ENCODE measurements around the gene CPNE6. TPM values are rescaled to one million over a fixed set of nuclear protein-coding genes. Genes with fewer than 3 reads are reported as not detected.

The CPNE6 gene
- total RNA-seq, 1 donor from 2014 or later = not detected

- ATAC-seq (no peak), DNase-seq (no peak)
- intact Hi-C loops (cut with micrococcal nuclease) = no loop called here
Measured at GRCh38 chr14:24066496-24067132, 4.7 kb upstream of the CPNE6 start.

GRCh38 chr14:24067133-24068082 lies 4.0 kb upstream of the CPNE6 start:
- ATAC-seq (no peak), DNase-seq (no peak)
- intact Hi-C loops (cut with micrococcal nuclease) = no loop called here

GRCh38 chr14:24068711-24069410 lies 2.5 kb upstream of the CPNE6 start:
- DNase-seq = no peak
- ATAC-seq = no peak
- intact Hi-C loops (cut with micrococcal nuclease) = no loop called here

- DNase-seq (no peak), ATAC-seq (no peak)
- intact Hi-C loops (cut with micrococcal nuclease) = no loop called here
Measured at GRCh38 chr14:24069411-24069735, 2.0 kb upstream of the CPNE6 start.

- DNase-seq (no peak), ATAC-seq (no peak)
- intact Hi-C loops (cut with micrococcal nuclease) = no loop called here
Measured at GRCh38 chr14:24070285-24071143, 848 bp upstream of the CPNE6 start.

- intact Hi-C loops (cut with micrococcal nuclease) = no loop called here
- ATAC-seq = no peak
- no peak for DNase-seq
Measured at GRCh38 chr14:24071836-24072430, 571 bp downstream of the CPNE6 start.

- intact Hi-C loops (cut with micrococcal nuclease) = no loop called here
- no peak for ATAC-seq
- DNase-seq = no peak
Measured at GRCh38 chr14:24072436-24072835, 1.1 kb downstream of the CPNE6 start.

- intact Hi-C loops (cut with micrococcal nuclease) = no loop called here
- DNase-seq (no peak), ATAC-seq (no peak)
Measured at GRCh38 chr14:24072881-24073877, 1.8 kb downstream of the CPNE6 start.

GRCh38 chr14:24074625-24075484 lies 3.5 kb downstream of the CPNE6 start:
- intact Hi-C loops (cut with micrococcal nuclease) = no loop called here
- ATAC-seq = no peak

GRCh38 chr14:24075485-24076301 lies 4.3 kb downstream of the CPNE6 start:
- DNase-seq (no peak), ATAC-seq (no peak)
- intact Hi-C loops (cut with micrococcal nuclease) = no loop called here

More at GRCh38 chr14:24074625-24075484, 3.5 kb downstream of the CPNE6 start:
- DNase-seq = no peak

- intact Hi-C loops (cut with micrococcal nuclease) = no loop called here
- DNase-seq = no peak
- ATAC-seq = no peak
Measured at GRCh38 chr14:24076302-24076601, 4.9 kb downstream of the CPNE6 start.

- DNase-seq (no peak), ATAC-seq (no peak)
- intact Hi-C loops (cut with micrococcal nuclease) = no loop called here
Measured at GRCh38 chr14:24077086-24077485, 5.7 kb downstream of the CPNE6 start.

GRCh38 chr14:24078146-24078545 lies 6.8 kb downstream of the CPNE6 start:
- ATAC-seq (no peak), DNase-seq (no peak)
- intact Hi-C loops (cut with micrococcal nuclease) = no loop called here

GRCh38 chr14:24079491-24080141 lies 8.3 kb downstream of the CPNE6 start:
- DNase-seq = no peak
- intact Hi-C loops (cut with micrococcal nuclease) = no loop called here
- no peak for ATAC-seq

- intact Hi-C loops (cut with micrococcal nuclease) = no loop called here
- DNase-seq (no peak), ATAC-seq (no peak)
Measured at GRCh38 chr14:24080142-24080530, 8.8 kb downstream of the CPNE6 start.

Measured in left ventricle myocardium superior (tissue), 1 donor.